Stomach (tissue), 9 donors: ENCODE data around the gene IQCH. TPM values are rescaled to one million over a fixed set of nuclear protein-coding genes. Genes with fewer than 3 reads are reported as not detected.

ENCODE experiments used
- DNase-seq, 2 donors: peaks; one replicate each; pipeline versions ENCODE4 v3.0.0 to v3.0.0-alpha.2; 2013 to 2019
- H3K27ac ChIP-seq, 5 donors: fragments of 200-600 bp in 4 of 5; sonication (generic) in 4 of 5; one replicate each; pipeline ENCODE4 v1.5.1; 2013 to 2019; ENCODE audit warnings: mild to moderate bottlenecking in 1 of 5, moderate library complexity in 1 of 5
- H3K27me3 ChIP-seq, 3 donors: fragments of 200-600 bp; sonication (generic); one replicate each; pipeline ENCODE4 v1.5.1; 2017 to 2019; ENCODE audit warnings: mixed run types in 1 of 3
- H3K36me3 ChIP-seq, 4 donors: fragments of 200-600 bp; sonication (generic); 1 replicate in 3 of 4; 2 replicates in 1 of 4; pipeline ENCODE4 v1.5.1; 2016 to 2019
- H3K4me1 ChIP-seq, 4 donors: fragments of 200-600 bp; sonication (generic); one replicate each; pipeline ENCODE4 v1.5.1; 2016 to 2019
- H3K4me3 ChIP-seq, 4 donors: fragments of 200-600 bp; sonication (generic) in 3 of 4; one replicate each; pipeline ENCODE4 v1.5.1; 2016 to 2019; ENCODE audit warnings: mild to moderate bottlenecking in 1 of 4
- H3K9me3 ChIP-seq, 4 donors: fragments of 200-600 bp; sonication (generic); one replicate each; pipeline ENCODE4 v1.5.1; 2016 to 2019
- EP300 ChIP-seq: sonication (generic); formaldehyde crosslinking; IDR thresholded peaks from one replicate; pipeline ENCODE4 v1.6.1; 2017; ENCODE audit warnings: antibody characterized with exemption
- POLR2A ChIP-seq, 4 donors: fragments of 450-650 bp; IDR thresholded peaks; one replicate each; pipeline ENCODE4 v1.6.1; 2016; ENCODE audit warnings: antibody characterized with exemption in 4 of 4, control low read depth in 2 of 4, mild to moderate bottlenecking in 1 of 4, moderate library complexity in 1 of 4
- POLR2AphosphoS5 ChIP-seq, 3 donors: sonication (generic); formaldehyde crosslinking; IDR thresholded peaks; one replicate each; pipeline ENCODE4 v1.6.1; 2016; ENCODE audit warnings: antibody characterized with exemption in 3 of 3
- WGBS, 5 donors: extraction: QIAGEN DNeasy Blood & Tissue Kit in 3 of 5; methylation state at CpG; one replicate each; pipeline versions ENCODE4 v1.1.5 to v1.1.7; 2013 to 2018; 5-methylcytosine and 5-hydroxymethylcytosine counted together
- intact Hi-C: fragments of 100-400 bp; cut with DNase I; formaldehyde crosslinking; loops from one replicate; pipeline ENCODE4 v1.15.1; 2023; ENCODE audit warnings: low total_unique reads
- polyA plus RNA-seq, 3 donors: library from polyadenylated mRNA; stranded (reverse); fragments of 200-250 nt; gene quantifications; one replicate each; pipeline ENCODE4 v1.2.3, GENCODE V29; 2013
- total RNA-seq, 5 donors: library from RNA; depleted of rRNA; stranded (reverse); fragments of >200 nt; gene quantifications; one replicate each; pipeline versions ENCODE4 v1.1.0 to v1.2.3, GENCODE V29; 2014 to 2016
- TF ChIP-seq, protein P1 (sequence below), 7 experiments: fragments of 450-650 bp in 4 of 7; fragments of 200-600 bp in 3 of 7; sonication (generic) in 3 of 7; IDR thresholded peaks; one replicate each; pipeline ENCODE4 v1.5.1; 2016 to 2019; ENCODE audit warnings: antibody characterized with exemption in 7 of 7, control low read depth in 2 of 7, mild to moderate bottlenecking in 1 of 7
- donor health status: healthy with polysubstance abuse.
- donor health status: Bipolar disorder and iron deficiency.
- donor health status: healthy.

IQCH gene
- total and polyA plus RNA-seq, 8 donors: 0.25 to 9.4 (median 1.7) TPM; not detected in 1

DNA sequence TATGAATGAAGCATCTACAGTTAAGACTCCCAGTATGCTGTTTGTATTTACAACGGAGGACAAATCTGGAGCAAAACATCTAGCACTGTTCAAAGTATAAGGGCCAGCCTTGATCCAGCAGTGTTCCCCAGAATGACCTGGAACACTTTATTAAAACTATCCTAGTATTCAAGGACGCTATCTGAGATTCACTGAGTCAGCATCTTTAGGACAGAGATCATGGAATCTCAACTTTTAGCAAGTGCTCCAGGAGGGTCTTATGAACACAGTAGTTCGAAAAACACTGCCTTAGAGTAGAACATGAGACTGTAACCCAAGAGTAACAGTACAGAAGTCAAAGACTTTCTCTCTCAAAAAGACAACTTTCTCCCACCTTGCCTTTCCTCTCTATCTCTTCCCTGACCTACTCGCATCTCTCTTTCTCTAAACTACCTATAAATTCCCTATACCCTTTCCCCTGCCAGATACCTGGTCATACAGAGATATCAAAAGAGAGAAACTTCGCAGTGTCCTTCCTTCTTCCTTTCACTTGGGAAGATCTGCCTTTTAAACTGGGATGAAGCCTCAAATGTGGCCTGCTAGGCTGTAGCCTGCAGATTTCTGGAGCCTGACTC lies 43.9 kb upstream of the IQCH start:
- TF ChIP-seq, protein P1, sequence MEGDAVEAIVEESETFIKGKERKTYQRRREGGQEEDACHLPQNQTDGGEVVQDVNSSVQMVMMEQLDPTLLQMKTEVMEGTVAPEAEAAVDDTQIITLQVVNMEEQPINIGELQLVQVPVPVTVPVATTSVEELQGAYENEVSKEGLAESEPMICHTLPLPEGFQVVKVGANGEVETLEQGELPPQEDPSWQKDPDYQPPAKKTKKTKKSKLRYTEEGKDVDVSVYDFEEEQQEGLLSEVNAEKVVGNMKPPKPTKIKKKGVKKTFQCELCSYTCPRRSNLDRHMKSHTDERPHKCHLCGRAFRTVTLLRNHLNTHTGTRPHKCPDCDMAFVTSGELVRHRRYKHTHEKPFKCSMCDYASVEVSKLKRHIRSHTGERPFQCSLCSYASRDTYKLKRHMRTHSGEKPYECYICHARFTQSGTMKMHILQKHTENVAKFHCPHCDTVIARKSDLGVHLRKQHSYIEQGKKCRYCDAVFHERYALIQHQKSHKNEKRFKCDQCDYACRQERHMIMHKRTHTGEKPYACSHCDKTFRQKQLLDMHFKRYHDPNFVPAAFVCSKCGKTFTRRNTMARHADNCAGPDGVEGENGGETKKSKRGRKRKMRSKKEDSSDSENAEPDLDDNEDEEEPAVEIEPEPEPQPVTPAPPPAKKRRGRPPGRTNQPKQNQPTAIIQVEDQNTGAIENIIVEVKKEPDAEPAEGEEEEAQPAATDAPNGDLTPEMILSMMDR (IDR thresholded peaks at IDR 0.05): no peak
- TF ChIP-seq POLR2A (IDR thresholded peaks at IDR 0.05) (no peak), POLR2AphosphoS5 (IDR thresholded peaks at IDR 0.05) (no peak), EP300 (no peak)
- Histone ChIP-seq H3K36me3 (peaks cover 0 to 38% (median 37%) of the 10 kb centered on the region in 4 donors), H3K4me1 (no peaks in the 10 kb centered on the region), H3K9me3 (no peaks in the 10 kb centered on the region), H3K27ac (no peak overlapping the region), H3K27me3 (no peaks in the 10 kb centered on the region), H3K4me3 (no peak overlapping the region)
- WGBS, 5 donors: 93 to 97% (median 96%) methylated on average over 5 of the region's 5 CpGs
- intact Hi-C loops: no loop called here
- no peak for DNase-seq

DNA sequence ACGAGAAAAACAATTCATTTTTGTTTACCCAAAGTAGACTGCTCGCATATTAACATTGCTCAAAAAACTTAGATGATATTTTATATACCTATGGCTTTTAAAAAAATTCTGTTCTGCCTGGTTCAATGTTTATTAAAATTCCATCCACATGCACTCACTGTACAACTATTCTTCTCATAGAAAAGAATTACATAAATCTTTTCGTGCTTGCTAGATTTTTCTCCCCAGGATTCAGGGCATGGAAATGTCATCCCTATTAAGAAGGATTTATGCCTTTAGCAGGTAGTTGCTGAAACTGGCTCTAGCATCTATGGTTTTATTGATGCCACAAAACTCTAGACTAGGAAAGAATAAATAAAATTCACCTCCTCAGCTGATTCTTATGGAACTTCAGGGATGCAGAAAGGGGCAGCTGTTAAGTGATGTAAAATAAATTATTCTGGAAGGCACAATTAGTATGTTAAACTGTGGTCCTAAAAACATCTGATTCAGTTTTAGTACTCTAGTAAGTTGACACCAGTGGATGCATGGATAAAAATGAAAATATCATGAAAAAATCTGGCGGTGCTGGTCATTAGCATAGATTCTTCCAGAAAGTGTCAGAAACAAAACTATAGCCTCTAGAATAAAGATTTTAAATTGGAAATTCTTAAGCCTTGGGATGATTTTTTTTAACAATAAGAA lies 41.8 kb upstream of the IQCH start:
- TF ChIP-seq, protein P1 (IDR thresholded peaks at IDR 0.05): no peak
- TF ChIP-seq POLR2A (IDR thresholded peaks at IDR 0.05) (no peak), EP300 (no peak), POLR2AphosphoS5 (IDR thresholded peaks at IDR 0.05) (no peak)
- intact Hi-C loops: no loop called here
- DNase-seq: no peak

DNA sequence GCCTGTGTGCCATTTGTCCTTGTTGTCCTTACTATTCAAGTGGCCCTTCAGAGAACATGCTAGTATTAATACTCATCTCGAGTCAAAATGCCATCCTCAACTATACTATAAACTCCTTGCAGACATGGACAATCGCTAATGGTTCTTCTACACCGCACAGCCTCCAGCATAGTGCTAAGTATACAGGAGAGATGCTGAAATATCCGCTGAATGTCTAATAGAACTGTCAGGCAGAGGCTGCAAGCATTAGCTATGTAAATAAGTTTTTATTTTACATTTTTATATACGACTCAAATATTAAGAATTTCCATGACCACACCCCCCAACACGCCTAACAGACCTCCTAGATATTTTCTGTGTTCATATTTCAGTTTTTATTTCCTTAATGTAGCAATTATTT lies 39.5 kb upstream of the IQCH start:
- Histone ChIP-seq H3K27me3 (no peaks in the 10 kb centered on the region), H3K27ac (no peak overlapping the region), H3K9me3 (no peaks in the 10 kb centered on the region), H3K36me3 (peaks cover 0 to 21% (median 7%) of the 10 kb centered on the region in 4 donors), H3K4me1 (no peaks in the 10 kb centered on the region), H3K4me3 (no peak overlapping the region)
- 85 to 96% (median 89%) methylated on average over 6 of the region's 6 CpGs for WGBS, 5 donors
- intact Hi-C loops: no loop called here
- no peak for DNase-seq
- TF ChIP-seq POLR2A (IDR thresholded peaks at IDR 0.05) (no peak), POLR2AphosphoS5 (IDR thresholded peaks at IDR 0.05) (no peak), EP300 (no peak)
- TF ChIP-seq, protein P1 (IDR thresholded peaks at IDR 0.05): no peak

More for the DNA sequence above, 41.8 kb upstream of the IQCH start:
- Histone ChIP-seq H3K36me3 (peaks cover 0 to 23% (median 17%) of the 10 kb centered on the region in 4 donors), H3K4me3 (no peak overlapping the region), H3K4me1 (no peaks in the 10 kb centered on the region), H3K27me3 (no peaks in the 10 kb centered on the region), H3K9me3 (no peaks in the 10 kb centered on the region), H3K27ac (no peak overlapping the region)
- 78 to 95% (median 91%) methylated on average over 4 of the region's 4 CpGs for WGBS, 5 donors

DNA sequence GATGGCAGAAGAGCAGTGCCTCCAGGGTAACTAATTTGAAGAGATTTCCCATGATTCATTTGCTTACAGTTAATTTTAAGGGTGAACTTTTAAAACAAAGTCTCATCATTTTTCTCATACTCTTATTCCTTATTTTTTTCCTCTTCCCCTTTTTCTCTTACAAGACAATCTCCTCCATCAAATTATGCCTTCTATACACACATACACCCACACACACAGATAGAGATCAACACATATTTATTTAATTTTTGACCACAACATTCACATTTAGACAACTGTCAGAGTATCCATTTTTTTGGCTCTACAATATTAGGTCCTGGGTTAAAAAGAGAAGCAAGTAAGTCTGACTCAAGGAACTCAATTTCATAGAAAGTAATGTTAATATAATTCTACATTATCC lies 37.7 kb upstream of the IQCH start:
- Histone ChIP-seq H3K4me3 (no peak overlapping the region), H3K9me3 (no peaks in the 10 kb centered on the region), H3K27me3 (no peaks in the 10 kb centered on the region), H3K4me1 (no peaks in the 10 kb centered on the region), H3K27ac (no peak overlapping the region), H3K36me3 (peaks cover 0 to 24% (median 11%) of the 10 kb centered on the region in 4 donors)
- no peak for DNase-seq
- intact Hi-C loops: no loop called here
- TF ChIP-seq EP300 (no peak), POLR2AphosphoS5 (IDR thresholded peaks at IDR 0.05) (no peak), POLR2A (IDR thresholded peaks at IDR 0.05) (no peak)
- TF ChIP-seq, protein P1 (IDR thresholded peaks at IDR 0.05): no peak
